Stimulated activated CD4-positive, alpha-beta T cell treated with anti-CD3 and anti-CD28 coated beads, TNF-alpha, amount 100 ng/mL, for 4 hours (primary cell): Measurements from ENCODE around the gene TMOD2.

Source experiments
- DNase-seq, 3 experiments: peaks; one replicate each; pipeline ENCODE4 v3.0.0-alpha.2; 2020; ENCODE audit warnings: low read depth in 3 of 3

Gene TMOD2

DNA sequence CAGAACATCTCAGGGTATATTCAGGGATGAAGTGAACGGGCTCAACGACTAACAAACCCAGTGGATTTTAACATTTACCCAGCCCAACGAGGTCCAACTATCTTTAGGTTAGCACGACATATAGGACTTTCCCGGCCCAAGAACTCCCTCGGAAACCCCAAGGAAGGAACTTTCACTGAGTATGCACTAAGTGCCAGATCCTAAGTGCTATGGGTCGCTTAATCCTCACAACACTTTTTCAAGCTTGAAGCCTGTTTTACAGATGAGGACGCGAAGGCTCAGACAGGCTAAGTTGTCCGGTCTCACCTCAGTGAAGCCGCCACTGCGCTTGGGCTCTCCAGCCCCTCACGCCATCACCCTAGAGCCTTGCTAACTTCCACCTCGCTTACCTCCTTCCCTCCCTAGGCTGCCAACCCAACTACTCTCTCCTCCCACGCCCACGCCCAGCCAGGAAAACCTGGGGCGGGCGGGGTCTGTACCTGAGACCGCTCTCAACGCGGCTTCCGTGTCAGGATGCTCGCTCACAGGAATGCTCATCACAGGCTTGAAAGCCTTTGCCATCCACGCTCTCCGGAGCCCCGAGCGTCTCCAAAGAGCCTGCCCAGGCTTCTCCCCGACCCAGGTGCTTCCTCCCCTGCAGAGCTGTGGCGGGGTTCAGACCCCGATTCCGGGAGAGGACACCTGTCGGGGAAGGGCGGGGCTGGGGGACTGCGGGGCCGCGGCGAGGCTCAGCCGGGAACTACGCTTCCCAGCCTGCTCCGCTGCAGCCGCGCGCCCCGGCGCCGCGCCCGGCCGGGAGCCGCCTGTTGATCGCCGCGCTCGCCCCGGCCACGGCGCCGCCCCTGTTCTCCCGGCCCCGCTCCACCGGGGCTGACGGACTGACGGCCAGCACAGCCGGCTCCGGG is at the start of gene TMOD2:
Gene TMOD2 (plus strand): TSS at position 806 of the 905 bp plus-strand sequence. CDS start 14,845 bp downstream, outside the sequence.
- peak in 2 of 3 experiments; percentile 11 to 51 for DNase-seq

DNA sequence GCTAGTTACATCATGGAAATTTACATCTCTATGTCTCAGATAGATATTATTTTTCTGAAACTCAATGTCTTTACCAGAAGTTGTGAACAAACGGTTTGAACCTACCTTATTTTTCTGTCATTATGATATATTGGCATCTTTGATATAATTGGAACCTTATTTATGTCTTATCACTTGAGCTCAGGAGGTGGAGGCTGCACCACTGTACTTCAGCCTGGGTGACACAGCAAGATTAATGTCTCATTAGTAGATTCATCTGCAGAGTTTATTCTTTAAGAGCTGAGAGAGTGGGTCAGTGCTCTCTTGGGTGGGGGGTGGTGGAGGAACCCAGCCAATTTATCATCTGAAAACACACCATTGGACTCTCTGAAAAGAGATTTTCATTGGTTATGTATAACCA is 48.7 kb upstream of the TMOD2 start:
- DNase-seq: no peak

DNA sequence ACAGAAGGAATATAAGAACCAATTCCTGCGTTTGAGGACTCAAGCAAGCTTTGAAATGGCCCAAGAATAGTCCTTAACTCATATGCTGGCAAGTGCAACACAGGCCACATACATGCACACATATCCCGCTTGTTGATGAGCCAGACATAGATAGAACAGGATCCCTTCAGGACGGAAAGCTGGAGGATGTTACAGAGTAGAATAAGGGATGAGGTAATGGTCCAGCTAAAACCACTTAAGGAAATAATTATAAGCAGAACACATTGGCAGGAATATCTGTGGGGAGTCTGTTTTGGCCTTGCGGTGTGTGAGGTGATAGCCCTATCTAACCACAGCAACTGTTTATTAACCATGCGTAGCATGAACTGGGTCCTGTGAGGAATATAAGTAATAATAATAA is 45.1 kb upstream of the TMOD2 start:
- no peak for DNase-seq

DNA sequence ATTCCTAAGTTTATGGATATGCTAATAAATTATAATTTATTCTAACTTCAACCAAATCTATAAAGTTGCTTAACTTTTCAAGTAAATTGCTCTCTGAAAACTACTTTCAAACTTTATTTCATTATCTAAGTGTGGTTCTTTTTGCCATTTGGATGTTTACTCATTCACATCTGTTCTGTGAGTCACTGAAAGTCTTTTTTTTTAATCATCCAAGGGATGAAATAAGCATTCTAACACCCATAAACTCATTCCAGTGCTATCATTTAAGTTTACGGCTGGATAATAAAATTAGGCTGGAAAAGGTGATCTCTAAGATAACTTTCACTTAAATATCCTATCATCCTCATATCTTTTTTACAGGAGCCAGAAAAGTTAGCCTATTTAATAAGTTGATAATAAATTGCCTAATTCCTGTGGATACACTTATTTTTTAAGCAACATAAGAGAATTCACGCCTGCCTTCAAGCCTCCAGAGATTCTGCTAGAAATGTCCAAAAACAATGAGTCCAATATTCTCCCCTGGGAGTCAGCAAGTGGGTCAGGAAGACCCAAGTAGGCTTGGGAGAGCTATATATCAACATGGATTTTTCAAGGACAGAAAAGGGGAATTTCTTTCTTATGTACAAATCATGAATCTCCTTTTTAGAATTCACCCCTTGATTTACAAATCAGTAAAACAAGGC is 44.3 kb upstream of the TMOD2 start:
- no peak for DNase-seq

DNA sequence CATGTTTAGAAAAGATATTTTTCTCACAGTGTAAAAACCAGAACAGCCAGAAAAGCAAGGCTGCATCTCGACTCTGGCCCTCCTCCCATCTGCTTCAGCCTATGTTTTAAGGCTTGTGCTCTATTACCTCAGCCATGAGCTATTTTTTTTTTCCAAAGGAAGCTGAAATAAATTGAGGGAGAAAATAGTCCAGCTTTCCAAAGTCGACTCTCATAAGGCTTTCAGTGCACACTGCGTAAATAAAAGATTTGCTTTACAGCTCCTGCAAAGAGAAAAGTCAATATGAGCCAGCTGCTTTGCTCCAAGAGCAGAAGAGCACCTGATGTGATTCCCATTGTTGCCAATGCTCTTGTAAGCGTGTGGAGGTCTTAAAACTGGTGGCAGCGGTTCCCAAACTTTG is 43.4 kb upstream of the TMOD2 start:
- DNase-seq: no peak

DNA sequence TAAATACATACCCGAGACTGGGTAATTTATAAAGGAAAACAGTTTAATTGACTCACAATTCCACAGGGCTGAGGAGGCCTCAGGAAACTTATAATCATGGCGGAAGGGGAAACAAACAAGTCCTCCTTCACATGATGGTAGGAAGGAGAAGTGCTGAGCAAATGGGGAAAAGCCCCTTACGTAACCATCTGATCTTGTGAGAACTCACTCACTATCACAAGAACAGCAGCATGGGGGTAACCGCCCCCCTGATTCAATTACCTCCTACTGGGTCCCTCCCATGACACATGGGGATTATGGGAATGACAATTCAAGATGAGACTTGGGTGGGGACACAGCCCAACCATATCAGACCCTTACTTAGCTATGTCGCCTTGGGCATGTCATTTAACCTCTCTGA is 42.4 kb upstream of the TMOD2 start:
- DNase-seq: no peak

DNA sequence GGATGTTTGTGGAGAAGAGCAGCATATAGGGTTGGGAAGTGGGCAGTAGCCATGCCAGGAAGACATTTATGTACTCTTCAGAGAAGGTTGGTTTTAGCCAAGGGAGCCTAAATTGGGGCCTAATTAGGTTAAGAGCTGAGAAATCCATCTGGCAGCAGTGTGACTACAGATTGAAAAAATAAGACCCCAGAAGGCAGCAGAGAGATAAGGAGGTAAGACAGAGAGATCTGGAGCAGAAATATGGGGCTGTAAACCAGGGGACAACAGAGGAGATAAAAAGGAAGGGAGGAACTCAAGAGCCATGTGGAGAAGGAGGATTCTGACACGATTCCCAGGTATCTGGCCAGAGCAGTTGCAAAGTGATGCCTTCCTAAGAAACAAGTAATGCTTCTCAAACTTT is 37.2 kb upstream of the TMOD2 start:
- DNase-seq: no peak

DNA sequence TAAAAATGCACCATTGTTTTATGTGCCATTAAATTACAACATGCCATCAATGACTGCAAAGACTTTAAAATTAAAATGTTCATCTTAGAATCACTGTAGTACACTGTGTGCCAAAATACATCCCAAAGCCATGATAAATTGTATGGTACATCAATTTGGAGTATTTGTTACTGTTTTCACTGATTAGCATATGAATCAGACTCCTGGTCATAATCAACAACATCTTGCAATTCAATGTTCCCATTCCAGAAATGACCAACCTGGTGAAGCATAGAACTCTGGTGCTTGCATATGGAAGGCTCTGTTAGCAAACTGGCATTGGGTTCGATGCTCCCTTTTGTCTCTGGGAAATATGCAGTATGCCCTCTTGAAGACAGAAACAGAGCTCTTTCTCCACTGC is 36.5 kb upstream of the TMOD2 start:
- DNase-seq: no peak

DNA sequence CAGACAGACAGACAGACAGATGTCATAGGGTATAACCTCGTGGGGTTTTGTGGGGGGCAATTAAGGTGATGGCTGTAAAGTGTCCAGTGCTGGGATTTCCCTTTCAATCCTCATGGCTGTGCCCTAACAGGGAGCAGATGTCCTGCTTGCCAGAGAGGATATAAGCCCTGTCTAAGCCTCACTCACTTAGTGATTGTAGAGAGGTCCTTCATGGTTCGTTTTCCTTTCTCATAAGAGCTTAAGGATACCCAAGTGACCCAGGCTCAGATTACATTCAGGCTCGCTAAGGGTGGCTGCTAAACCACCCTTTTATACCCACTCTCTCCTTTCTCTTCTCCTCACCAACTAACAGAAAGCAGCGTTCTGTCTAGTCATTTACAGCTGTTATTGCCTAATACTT is 33.2 kb upstream of the TMOD2 start:
- no peak for DNase-seq

DNA sequence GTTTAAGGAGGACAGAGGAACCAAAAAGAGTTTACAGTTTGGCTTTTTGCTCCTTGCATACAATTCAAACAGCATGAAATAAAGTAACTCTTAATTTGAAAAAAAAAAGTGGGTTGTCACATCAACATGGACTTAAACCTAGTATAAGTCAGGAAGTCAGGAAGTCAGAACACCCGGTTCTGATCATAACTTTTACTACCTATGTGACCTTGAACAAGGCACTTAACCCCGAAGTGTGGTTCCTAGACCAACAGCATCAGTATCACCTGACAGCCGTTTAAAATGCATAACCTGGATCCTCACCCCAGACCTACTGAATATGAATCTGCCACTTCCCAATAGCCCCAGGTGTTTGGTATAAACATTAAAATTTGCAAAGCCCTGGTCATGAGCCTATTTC is 32.7 kb upstream of the TMOD2 start:
- DNase-seq: no peak

DNA sequence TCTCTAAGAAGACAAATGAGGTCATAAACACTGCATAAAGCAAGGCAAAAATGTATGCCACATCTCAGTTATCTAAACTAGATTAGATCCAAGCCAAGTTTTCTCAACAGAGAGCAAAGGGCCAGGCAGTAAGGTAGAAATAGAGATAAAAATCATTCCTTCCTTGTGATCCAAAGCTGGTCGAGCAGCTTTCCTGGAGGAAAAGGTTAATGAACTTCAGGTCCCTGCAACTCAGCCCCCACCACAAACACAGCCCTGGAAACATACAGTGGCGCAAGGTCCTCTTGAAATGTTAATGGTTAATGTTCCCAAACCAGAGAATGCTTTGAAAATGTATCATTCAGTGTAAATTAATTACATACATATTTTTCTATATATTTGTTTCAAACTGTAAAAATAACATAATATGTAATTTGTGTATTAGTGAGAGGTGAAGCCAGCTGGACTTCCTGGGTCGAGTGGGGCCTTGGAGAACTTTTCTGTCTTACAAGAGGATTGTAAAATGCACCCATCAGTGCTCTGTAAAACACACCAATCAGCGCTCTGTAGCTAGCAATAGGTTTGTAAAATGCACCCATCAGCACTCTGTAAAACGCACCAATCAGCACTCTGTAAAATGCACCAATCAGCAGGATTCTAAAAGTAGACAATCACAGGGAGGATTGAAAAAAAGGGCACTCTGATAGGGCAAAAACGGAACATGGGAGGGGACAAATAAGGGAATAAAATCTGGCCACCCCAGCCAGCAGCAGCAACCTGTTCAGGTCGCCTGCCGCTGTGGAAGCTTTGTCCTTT is 31.0 kb upstream of the TMOD2 start:
- DNase-seq: no peak

DNA sequence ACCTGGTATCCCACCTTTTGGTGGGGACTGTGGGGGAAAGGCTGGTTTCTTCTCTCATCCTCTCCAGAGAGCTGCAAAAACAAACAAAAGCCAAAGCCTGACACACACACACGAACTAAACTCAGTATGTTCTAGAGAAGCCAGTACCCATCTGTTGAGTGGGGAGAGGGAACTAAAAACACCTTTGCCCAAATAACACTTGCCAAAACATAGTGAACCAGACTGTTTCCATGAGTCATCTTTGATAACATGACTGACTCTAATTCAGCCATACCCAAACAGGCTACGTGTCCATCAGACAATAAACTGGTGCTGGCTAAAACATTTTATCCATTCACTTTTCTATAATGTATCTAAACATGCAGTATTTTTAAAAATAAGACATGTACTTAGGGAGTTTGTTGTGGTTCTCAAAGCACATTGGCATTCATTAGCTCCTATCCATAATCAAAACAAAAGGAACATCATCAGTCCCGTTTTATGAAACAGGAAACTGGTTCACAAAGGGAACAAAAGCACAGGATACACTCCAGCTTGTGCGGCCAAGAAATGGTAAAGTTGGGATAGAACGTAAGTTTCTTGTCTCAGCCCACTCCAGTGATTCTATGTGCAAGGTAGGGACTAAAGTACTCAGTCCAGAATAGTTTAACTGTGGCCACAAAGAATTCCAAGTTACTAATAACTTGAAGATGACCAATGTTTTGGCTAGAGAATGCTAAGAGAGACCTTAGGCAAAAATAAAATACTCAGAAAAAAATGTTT is 30.0 kb upstream of the TMOD2 start:
- no peak for DNase-seq

DNA sequence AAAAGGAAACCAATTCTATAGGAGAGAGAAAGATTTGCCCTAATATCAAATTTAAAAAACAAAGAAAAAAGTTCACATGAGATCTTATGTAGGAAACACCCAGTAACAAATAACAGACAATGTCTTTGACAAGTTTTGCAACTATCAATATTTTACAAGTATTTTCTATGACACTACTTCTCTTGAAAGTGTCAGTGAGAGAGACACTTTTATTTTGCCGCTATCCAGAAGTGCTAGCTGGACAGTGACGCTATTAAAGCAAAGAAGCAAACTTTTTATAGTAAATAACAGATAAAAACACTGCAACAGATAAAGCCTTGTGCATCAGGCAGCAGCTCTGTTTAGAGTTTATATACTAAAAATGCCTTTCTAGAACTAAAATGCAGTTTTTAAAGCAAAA is 27.2 kb upstream of the TMOD2 start:
- no peak for DNase-seq

DNA sequence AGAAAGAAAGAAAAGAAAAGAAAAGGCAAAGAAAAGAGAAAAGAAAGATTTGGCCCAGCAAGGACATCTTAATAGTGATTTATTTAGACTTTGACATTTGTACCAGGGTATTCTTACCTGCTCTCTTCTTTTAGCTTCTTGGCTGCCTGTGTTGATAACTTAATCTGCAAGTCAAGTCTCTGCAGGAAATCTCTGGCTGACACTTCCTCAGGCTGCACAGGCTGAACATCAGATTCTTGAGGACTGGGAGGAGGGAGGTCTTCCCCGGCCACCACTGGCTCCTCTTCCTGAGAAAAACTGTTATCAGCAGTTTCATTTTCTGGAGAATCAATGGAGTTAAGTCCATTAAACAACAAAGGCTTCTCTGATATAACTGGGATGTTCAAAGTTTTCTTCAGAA is 26.7 kb upstream of the TMOD2 start:
- no peak for DNase-seq

DNA sequence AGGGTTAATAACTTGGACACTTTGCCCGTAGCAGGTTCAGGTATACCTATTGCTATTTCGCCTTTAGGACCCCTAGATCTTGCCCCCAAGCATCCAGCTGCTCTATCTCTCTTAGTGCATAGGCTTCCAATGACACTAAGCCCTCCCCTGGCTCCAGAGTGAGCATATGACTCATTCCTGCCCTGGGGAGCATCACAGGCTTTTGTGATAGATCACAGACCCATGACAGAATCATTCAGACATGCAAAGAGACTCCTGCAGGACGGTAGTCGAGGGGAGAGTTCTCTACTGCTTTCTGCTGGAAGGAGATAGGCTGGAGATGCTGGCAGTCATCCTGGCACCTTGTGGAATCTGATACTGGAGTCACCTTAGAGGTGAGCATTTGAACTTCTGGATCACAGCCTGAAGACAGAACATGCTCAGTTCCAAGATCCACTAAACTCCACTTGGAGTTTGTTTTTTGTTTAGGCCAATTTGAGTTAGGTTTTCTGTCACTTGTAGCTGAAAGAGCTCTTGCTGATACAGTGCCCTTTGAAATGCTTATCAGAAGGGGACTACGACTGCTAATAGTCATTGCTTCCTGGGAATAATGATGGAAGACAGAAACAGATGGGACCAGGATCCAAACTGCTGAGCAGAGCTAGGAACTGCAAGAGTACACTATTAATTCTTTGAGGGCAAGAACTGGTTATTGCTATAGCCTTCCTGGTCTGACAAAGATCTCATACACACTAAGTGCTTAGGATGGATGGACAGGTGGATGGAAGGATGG is 24.9 kb upstream of the TMOD2 start:
- peak in 2 of 3 experiments; percentile 30 to 36 for DNase-seq

DNA sequence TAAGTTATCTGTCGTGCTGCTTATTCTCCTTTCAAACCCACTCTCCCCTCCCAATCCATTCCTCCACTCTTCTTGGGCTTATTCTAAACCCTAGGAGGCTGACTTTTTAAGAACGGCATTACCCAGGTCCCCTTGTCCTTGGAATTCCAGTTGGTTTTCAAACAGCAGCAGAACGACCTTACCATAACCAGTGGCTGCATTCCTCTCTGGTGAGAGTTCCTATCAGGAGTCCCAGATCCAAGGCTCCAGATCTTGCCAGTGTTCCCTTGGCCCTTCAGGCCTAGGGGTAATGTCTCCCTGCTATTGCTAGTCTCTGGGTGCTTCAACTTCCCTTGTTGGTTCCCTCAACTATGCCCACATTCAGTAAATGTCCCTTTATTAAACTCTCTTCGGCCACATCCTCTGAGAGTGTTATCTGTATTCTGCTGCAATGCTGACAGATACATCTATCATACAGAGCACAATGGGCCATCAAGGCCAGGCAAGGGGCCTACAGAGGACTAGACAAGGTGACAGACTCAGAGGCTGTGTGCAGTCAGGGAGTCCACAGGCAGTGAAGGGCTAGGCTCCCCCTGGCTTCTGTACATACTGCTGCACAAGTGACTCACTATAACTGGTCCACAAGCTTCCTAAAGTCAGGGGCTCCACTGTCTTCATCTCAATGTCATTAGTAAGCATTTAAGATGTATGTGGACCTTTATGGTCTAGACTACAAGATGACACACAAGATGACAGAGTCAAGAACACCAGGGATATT is 24.1 kb upstream of the TMOD2 start:
- no peak for DNase-seq

DNA sequence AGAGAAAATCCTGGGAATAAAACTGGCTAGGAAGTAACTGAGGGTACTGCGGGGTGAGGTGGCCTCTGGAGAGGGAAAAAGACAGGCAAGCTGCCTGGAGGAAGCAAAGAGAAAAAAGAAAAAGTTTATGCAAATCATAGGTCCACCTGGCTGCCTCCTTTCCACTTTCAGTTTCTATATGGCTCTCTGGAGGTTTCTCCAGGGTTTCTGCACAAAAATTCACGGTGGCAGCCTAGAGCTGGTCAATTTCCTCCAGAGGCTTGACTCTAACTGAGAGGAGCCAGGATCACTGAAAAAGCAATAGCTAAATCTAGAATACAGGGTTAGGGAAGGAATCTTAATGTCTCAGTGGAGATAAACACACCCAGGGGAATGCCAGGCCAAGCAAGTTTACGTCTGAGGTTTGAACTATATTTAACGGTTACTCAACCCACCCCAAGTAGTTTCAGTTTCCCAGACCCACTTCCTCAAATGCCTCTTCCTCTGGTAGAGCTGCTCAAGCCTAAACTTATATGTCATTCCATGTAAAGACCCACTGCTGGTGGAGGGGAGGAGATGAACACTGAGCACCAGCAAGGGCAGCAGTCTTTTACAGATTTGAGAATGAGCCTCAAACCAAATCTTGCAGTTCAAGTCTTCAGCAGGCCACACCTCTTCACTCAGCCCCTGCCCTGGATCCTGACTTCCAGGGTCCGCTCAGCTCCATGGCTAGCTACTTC is 19.7 kb upstream of the TMOD2 start:
- no peak for DNase-seq

DNA sequence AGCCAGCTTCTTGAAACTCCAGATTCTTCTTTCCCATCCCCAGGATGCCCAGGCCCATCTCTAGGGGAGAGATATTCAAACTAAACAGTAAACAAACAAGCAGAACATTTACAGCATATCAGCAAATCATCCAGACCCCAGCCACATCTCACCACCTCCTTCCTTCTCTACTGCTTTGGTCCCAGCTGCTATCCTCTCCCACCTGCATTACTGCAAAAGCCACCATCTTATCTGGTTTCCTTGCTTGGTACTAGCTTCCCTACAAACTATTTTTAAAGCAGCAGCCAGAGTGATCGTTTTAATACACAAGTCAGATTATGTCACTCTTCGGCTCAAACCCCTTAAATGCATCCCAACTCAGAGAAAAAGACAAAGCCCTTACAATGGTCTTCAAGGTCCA is 18.8 kb upstream of the TMOD2 start:
- DNase-seq: no peak

DNA sequence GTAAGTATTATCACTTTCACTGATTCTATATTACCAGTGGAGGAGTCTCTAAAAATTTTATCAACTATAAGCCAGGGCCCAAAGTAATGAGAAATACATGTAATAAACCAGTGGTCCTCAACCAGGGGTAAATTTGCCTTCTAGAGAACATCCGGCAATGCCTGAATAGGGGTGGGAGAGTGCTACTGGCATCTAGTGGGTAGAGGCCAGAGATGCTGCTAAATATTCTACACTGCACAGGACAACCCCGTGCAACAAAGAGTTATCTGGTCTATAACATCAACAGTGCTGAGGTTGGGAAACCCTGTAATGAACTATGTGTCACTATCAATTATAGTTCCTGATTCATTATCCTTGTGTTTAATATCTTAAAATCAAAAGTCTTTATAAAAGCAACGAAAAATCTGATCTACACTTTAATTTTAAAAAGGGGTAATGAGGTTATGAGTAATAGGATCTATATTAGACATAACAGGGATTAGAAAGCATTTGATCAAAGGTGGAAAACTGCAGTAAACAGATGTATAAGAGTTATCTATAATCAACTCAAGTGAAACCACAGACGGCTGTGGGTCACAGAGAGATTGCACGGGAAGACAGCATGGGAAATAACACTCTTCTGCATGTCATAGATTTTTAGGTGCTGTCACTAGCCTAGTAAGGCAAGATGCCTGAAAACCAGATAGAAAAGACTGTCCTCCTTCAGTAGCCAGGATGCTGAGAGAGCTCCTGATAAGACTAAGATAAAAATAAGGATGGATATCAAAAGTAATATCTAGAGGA is 16.0 kb upstream of the TMOD2 start:
- DNase-seq: no peak
